Glutamatergic neuron (in vitro differentiated cells): Measurements from ENCODE around the gene NEDD9. TPM values are rescaled to one million over a fixed set of nuclear protein-coding genes. Genes with fewer than 3 reads are reported as not detected.

Experiments
- DNase-seq: peaks from one replicate; pipeline ENCODE4 v3.0.0; 2022
- H3K27ac Mint-ChIP-seq: one replicate; pipeline ENCODE4 v1.8.0; 2020; ENCODE audit warnings: mild to moderate bottlenecking, mixed read lengths, inconsistent platforms; ENCODE audit not compliant: unreplicated experiment
- H3K27me3 Mint-ChIP-seq: one replicate; pipeline ENCODE4 v1.8.0; 2020; ENCODE audit warnings: mild to moderate bottlenecking, moderate library complexity, mixed read lengths, inconsistent platforms; ENCODE audit not compliant: unreplicated experiment
- H3K36me3 Mint-ChIP-seq: one replicate; pipeline ENCODE4 v1.8.0; 2020; ENCODE audit warnings: mild to moderate bottlenecking, mixed read lengths, inconsistent platforms; ENCODE audit not compliant: unreplicated experiment
- H3K4me1 Mint-ChIP-seq: one replicate; pipeline ENCODE4 v1.8.0; 2020; ENCODE audit warnings: mild to moderate bottlenecking, low read depth, mixed read lengths, inconsistent platforms; ENCODE audit not compliant: unreplicated experiment
- H3K4me3 Mint-ChIP-seq: one replicate; pipeline ENCODE4 v1.8.0; 2020; ENCODE audit warnings: mild to moderate bottlenecking, mixed read lengths, inconsistent platforms; ENCODE audit not compliant: unreplicated experiment
- H3K9me3 Mint-ChIP-seq: one replicate; pipeline ENCODE4 v1.8.0; 2020; ENCODE audit warnings: mild to moderate bottlenecking, moderate library complexity, mixed read lengths, inconsistent platforms; ENCODE audit not compliant: unreplicated experiment
- CTCF ChIP-seq: fragments of 200-600 bp; sonication (generic); IDR thresholded peaks from one replicate; pipeline ENCODE4 v1.5.0; 2021; ENCODE audit not compliant: partially characterized antibody, unreplicated experiment
- total RNA-seq: library from RNA; stranded (reverse); fragmentation: NEBNext Ultra II Directional; extraction: Animal tissue kit (Norgen Biotek cat#: 25700); gene quantifications from one replicate; pipeline ENCODE4 v1.2.1, GENCODE V29; 2021; ENCODE audit not compliant: unreplicated experiment

The NEDD9 gene
- total RNA-seq, 1 donor from 2014 or later: 0.71 TPM

- Mint-ChIP-seq H3K27me3 (no peaks in the 10 kb centered on the region), H3K4me1 (peaks cover 8% of the 10 kb centered on the region), H3K9me3 (no peaks in the 10 kb centered on the region), H3K36me3 (no peaks in the 10 kb centered on the region), H3K4me3 (no peak overlapping the region), H3K27ac (no peak overlapping the region)
- no peak for TF ChIP-seq CTCF
- no peak for DNase-seq
Measured at GRCh38 chr6:11218102-11218442, 14.4 kb downstream of the NEDD9 start.

- peaks cover 8% of the 10 kb centered on the region for H3K4me1 Mint-ChIP-seq
- no peaks in the 10 kb centered on the region for H3K36me3 Mint-ChIP-seq
- no peak for DNase-seq
- no peak overlapping the region for H3K27ac Mint-ChIP-seq
- H3K27me3 Mint-ChIP-seq: no peaks in the 10 kb centered on the region
- TF ChIP-seq CTCF: no peak
- H3K4me3 Mint-ChIP-seq: no peak overlapping the region
- H3K9me3 Mint-ChIP-seq: no peaks in the 10 kb centered on the region
Measured at GRCh38 chr6:11217360-11218101, 14.9 kb downstream of the NEDD9 start.

- Mint-ChIP-seq H3K36me3 (no peaks in the 10 kb centered on the region), H3K4me3 (no peak overlapping the region), H3K4me1 (peaks cover 8% of the 10 kb centered on the region), H3K27me3 (no peaks in the 10 kb centered on the region), H3K9me3 (no peaks in the 10 kb centered on the region), H3K27ac (no peak overlapping the region)
- DNase-seq: no peak
- no peak for TF ChIP-seq CTCF
Measured at GRCh38 chr6:11215773-11216172, 16.7 kb downstream of the NEDD9 start.

- no peak for TF ChIP-seq CTCF
- Mint-ChIP-seq H3K27me3 (no peaks in the 10 kb centered on the region), H3K4me3 (no peak overlapping the region), H3K9me3 (no peaks in the 10 kb centered on the region), H3K36me3 (no peaks in the 10 kb centered on the region), H3K27ac (no peak overlapping the region), H3K4me1 (peaks cover 8% of the 10 kb centered on the region)
- no peak for DNase-seq
Measured at GRCh38 chr6:11214901-11215300, 17.6 kb downstream of the NEDD9 start.

- no peak for DNase-seq
- no peaks in the 10 kb centered on the region for H3K36me3 Mint-ChIP-seq
Measured at GRCh38 chr6:11214084-11214833, 18.2 kb downstream of the NEDD9 start.

More at GRCh38 chr6:11214084-11214833, 18.2 kb downstream of the NEDD9 start:
- no peaks in the 10 kb centered on the region for H3K9me3 Mint-ChIP-seq
- TF ChIP-seq CTCF: no peak
- no peaks in the 10 kb centered on the region for H3K27me3 Mint-ChIP-seq
- H3K27ac Mint-ChIP-seq: no peak overlapping the region
- no peak overlapping the region for H3K4me3 Mint-ChIP-seq
- H3K4me1 Mint-ChIP-seq: peaks cover 8% of the 10 kb centered on the region
